SK-N-SH (cell line): ENCODE data around the gene HERC5. TPM values are rescaled to one million over a fixed set of nuclear protein-coding genes. Genes with fewer than 3 reads are reported as not detected.

Source experiments
- CTCF ChIA-PET: fragments of 300-600, 350-600 bp; formaldehyde crosslinking; extraction: SDS; loops from one replicate; lab custom pipeline; 2021; lab: Yijun Ruan, JAX
- POLR2A ChIA-PET: fragments of 350-600 bp; sonication (Branson Sonifier 250); formaldehyde crosslinking; extraction: SDS; loops from one replicate; lab custom pipeline; 2020; ENCODE audit warnings: antibody characterized with exemption, inconsistent platforms; lab: Yijun Ruan, JAX
- DNase-seq: peaks from one replicate; pipeline ENCODE4 v3.0.0; 2012
- H2AFZ ChIP-seq: fragments of 200-600 bp; sonication (generic); 2 replicates; pipeline ENCODE4 v1.8.1; 2016; ENCODE audit warnings: antibody characterized with exemption, mild to moderate bottlenecking, low read depth
- H3F3A ChIP-seq: fragments of 200-600 bp; sonication (generic); replicated peaks from 2 replicates; pipeline ENCODE3; 2016; ENCODE audit warnings: antibody characterized with exemption, mild to moderate bottlenecking; ENCODE audit not compliant: insufficient read depth
- H3K27ac ChIP-seq, 2 experiments: fragments of 200-500 bp in 1 of 2; fragments of 200-600 bp in 1 of 2; sonication (Bioruptor generic) in 1 of 2; sonication (generic), shearing (Covaris generic) in 1 of 2; 2 replicates each; pipeline versions ENCODE4 v1.5.1 to v1.6.1; 2014 to 2016; ENCODE audit warnings: low read depth in 2 of 2, inconsistent platforms in 1 of 2, low read length in 1 of 2, mild to moderate bottlenecking in 1 of 2, mixed read lengths in 1 of 2
- H3K27me3 ChIP-seq: fragments of 200-600 bp; sonication (generic), shearing (Covaris generic); 2 replicates; pipeline ENCODE4 v1.6.1; 2016; ENCODE audit warnings: mixed run types; ENCODE audit not compliant: insufficient read depth
- H3K36me3 ChIP-seq, 2 experiments: fragments of 200-500 bp in 1 of 2; fragments of 200-600 bp in 1 of 2; sonication (Bioruptor generic) in 1 of 2; sonication (generic) in 1 of 2; replicated peaks in 1 of 2; 2 replicates each; pipeline versions ENCODE3 to v1.5.1; 2014 to 2016; ENCODE audit warnings: low read length in 1 of 2, mild to moderate bottlenecking in 1 of 2; ENCODE audit not compliant: insufficient read depth in 2 of 2, control insufficient read depth in 1 of 2
- H3K4me1 ChIP-seq, 2 experiments: fragments of 200-500 bp in 1 of 2; fragments of 200-600 bp in 1 of 2; sonication (Bioruptor generic) in 1 of 2; sonication (generic), shearing (Covaris generic) in 1 of 2; 2 replicates each; pipeline versions ENCODE4 v1.5.1 to v1.6.1; 2014 to 2016; ENCODE audit warnings: low read depth in 1 of 2, low read length in 1 of 2, mixed run types in 1 of 2; ENCODE audit not compliant: insufficient read depth in 2 of 2, control insufficient read depth in 1 of 2
- H3K4me2 ChIP-seq: fragments of 200-600 bp; sonication (generic), shearing (Covaris generic); 2 replicates; pipeline ENCODE4 v1.6.1; 2017; ENCODE audit warnings: mixed run types
- H3K4me3 ChIP-seq, 2 experiments: fragments of 200-500 bp in 1 of 2; fragments of 200-600 bp in 1 of 2; sonication (Bioruptor generic) in 1 of 2; sonication (generic), shearing (Covaris generic) in 1 of 2; 2 replicates each; pipeline versions ENCODE4 v1.5.1 to v1.8.1; 2014 to 2016; ENCODE audit warnings: low read depth in 2 of 2, inconsistent platforms in 1 of 2, low read length in 1 of 2, mild to moderate bottlenecking in 1 of 2, mixed read lengths in 1 of 2, moderate library complexity in 1 of 2
- H3K79me2 ChIP-seq: fragments of 200-600 bp; sonication (generic); 2 replicates; pipeline ENCODE4 v1.8.1; 2017; ENCODE audit warnings: mild to moderate bottlenecking; ENCODE audit not compliant: insufficient read depth
- H3K9ac ChIP-seq: fragments of 200-600 bp; sonication (generic); 2 replicates; pipeline ENCODE4 v1.6.1; 2017; ENCODE audit warnings: mixed run types
- H3K9me2 ChIP-seq: fragments of 200-600 bp; sonication (generic); 2 replicates; pipeline ENCODE4 v1.6.1; 2017; ENCODE audit warnings: mixed run types
- H3K9me3 ChIP-seq: fragments of 200-600 bp; sonication (generic); 2 replicates; pipeline ENCODE4 v1.6.1; 2017; ENCODE audit warnings: mixed run types, mild to moderate bottlenecking, moderate library complexity
- H4K20me1 ChIP-seq: fragments of 200-600 bp; sonication (generic); 2 replicates; pipeline ENCODE4 v1.6.1; 2017; ENCODE audit warnings: mild to moderate bottlenecking, mixed run types; ENCODE audit not compliant: insufficient read depth
- ELF1 ChIP-seq: IDR thresholded peaks from 2 replicates; pipeline ENCODE4 v1.4.0; 2012
- FOSL2 ChIP-seq: IDR thresholded peaks from 2 replicates; pipeline ENCODE4 v1.4.0; 2012; ENCODE audit warnings: low read depth, mild to moderate bottlenecking, moderate library complexity, borderline replicate concordance
- FOXJ3 ChIP-seq: sonication (generic); formaldehyde crosslinking; IDR thresholded peaks from 2 replicates; pipeline ENCODE4 v1.5.1; 2020; ENCODE audit warnings: mild to moderate bottlenecking, missing genetic modification reagents
- FOXM1 ChIP-seq: IDR thresholded peaks from 2 replicates; pipeline ENCODE4 v1.4.0; 2012; ENCODE audit warnings: low read depth, mild to moderate bottlenecking
- JUND ChIP-seq: IDR thresholded peaks from 2 replicates; pipeline ENCODE4 v1.4.0; 2012
- RAD21 ChIP-seq: IDR thresholded peaks from 2 replicates; pipeline ENCODE4 v1.6.1; 2012; ENCODE audit warnings: mild to moderate bottlenecking, low read length
- TCF12 ChIP-seq: IDR thresholded peaks from 2 replicates; pipeline ENCODE4 v1.4.0; 2012
- WGBS: methylation state at CpG from one replicate; pipeline ENCODE4 v1.1.6; 2017; ENCODE audit warnings: low lambda C conversion rate; 5-methylcytosine and 5-hydroxymethylcytosine counted together
- polyA plus RNA-seq, 3 experiments: library from polyadenylated mRNA; depleted of rRNA; stranded (reverse); fragments of >200 nt; gene quantifications; 2 replicates each; pipeline ENCODE4 v1.2.3, GENCODE V29; 2012
- TF ChIP-seq, protein P1 (sequence below): fragments of 150-350 bp; IDR thresholded peaks from 2 replicates; pipeline ENCODE4 v1.6.1; 2016; ENCODE audit warnings: mild to moderate bottlenecking, low read depth, low read length
- TF ChIP-seq, protein P2 (sequence below): fragments of 150-350 bp; IDR thresholded peaks from 2 replicates; pipeline ENCODE4 v1.6.1; 2017; ENCODE audit warnings: antibody characterized with exemption, low read length, low read depth, borderline replicate concordance
- TF ChIP-seq, protein P3 (sequence below): IDR thresholded peaks from 2 replicates; pipeline ENCODE4; 2012
- TF ChIP-seq, protein P4 (sequence below): fragments of 200-600 bp; sonication (generic); IDR thresholded peaks from 2 replicates; pipeline ENCODE4 v1.6.1; 2017; ENCODE audit warnings: antibody characterized with exemption, mild to moderate bottlenecking, moderate library complexity
- TF ChIP-seq, protein P5 (sequence below): IDR thresholded peaks from 2 replicates; pipeline ENCODE4 v1.4.0; 2012; ENCODE audit warnings: low read depth

The HERC5 gene
- polyA plus RNA-seq, 1 of the 3 experiments (the other 2 are of a cell fraction) = 0.15 TPM

DNA sequence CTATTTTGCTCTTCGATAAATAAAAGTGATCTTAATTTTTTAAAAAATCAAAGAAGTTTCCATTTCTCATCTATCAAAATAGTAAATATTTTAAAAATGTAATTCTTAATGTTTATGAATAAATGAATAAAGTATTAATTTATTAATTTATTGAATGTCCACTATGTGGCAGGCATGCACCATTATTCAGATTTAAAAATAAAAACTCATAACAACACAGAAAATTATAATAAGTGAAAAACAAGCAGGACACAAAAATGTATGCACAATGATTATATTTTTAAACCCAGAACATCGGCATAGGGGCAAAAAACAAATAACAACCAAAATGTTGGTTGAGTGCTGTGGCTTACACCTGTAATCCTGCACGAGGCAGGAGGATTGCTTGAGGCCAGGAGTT is 71.9 kb downstream of the HERC5 start:
- H3K4me1 ChIP-seq = peaks cover 9 to 11% of the 10 kb centered on the region in 2 experiments; a peak in 3 of 4 replicates
- no peak overlapping the region for H3K4me3 ChIP-seq
- no peaks in the 10 kb centered on the region for H3K9me2 ChIP-seq
- H3K79me2 ChIP-seq = peaks cover 70% of the 10 kb centered on the region
- no peaks in the 10 kb centered on the region for H3K9me3 ChIP-seq
- WGBS = 92% methylated on average over 3 of the region's 3 CpGs
- ChIA-PET POLR2A (no interaction called here), CTCF (interaction anchor here (0.8 to 4.1 kb wide), 7 partner anchors 62 to 495 kb away, joined by 3 to 22 read pairs (median 4); no protein-coding TSS in a partner anchor)
- H3K4me2 ChIP-seq = no peak overlapping the region
- H3K36me3 ChIP-seq = no peaks in the 10 kb centered on the region
- no peaks in the 10 kb centered on the region for H3K27me3 ChIP-seq
- no peak overlapping the region for H3K9ac ChIP-seq
- H3F3A ChIP-seq = peaks cover 35% of the 10 kb centered on the region
- TF ChIP-seq FOXM1 = no peak
- TF ChIP-seq FOXJ3 (CRISPR knock-in tag) = no peak
- no peak for TF ChIP-seq FOSL2
- TF ChIP-seq, protein P1, sequence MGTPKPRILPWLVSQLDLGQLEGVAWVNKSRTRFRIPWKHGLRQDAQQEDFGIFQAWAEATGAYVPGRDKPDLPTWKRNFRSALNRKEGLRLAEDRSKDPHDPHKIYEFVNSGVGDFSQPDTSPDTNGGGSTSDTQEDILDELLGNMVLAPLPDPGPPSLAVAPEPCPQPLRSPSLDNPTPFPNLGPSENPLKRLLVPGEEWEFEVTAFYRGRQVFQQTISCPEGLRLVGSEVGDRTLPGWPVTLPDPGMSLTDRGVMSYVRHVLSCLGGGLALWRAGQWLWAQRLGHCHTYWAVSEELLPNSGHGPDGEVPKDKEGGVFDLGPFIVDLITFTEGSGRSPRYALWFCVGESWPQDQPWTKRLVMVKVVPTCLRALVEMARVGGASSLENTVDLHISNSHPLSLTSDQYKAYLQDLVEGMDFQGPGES = no peak
- no peak for TF ChIP-seq TCF12
- no peak for TF ChIP-seq ELF1
- TF ChIP-seq, protein P2, sequence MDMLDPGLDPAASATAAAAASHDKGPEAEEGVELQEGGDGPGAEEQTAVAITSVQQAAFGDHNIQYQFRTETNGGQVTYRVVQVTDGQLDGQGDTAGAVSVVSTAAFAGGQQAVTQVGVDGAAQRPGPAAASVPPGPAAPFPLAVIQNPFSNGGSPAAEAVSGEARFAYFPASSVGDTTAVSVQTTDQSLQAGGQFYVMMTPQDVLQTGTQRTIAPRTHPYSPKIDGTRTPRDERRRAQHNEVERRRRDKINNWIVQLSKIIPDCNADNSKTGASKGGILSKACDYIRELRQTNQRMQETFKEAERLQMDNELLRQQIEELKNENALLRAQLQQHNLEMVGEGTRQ = no peak
- TF ChIP-seq, protein P3, sequence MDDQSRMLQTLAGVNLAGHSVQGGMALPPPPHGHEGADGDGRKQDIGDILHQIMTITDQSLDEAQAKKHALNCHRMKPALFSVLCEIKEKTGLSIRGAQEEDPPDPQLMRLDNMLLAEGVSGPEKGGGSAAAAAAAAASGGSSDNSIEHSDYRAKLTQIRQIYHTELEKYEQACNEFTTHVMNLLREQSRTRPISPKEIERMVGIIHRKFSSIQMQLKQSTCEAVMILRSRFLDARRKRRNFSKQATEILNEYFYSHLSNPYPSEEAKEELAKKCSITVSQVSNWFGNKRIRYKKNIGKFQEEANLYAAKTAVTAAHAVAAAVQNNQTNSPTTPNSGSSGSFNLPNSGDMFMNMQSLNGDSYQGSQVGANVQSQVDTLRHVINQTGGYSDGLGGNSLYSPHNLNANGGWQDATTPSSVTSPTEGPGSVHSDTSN = no peak
- TF ChIP-seq, protein P4, sequence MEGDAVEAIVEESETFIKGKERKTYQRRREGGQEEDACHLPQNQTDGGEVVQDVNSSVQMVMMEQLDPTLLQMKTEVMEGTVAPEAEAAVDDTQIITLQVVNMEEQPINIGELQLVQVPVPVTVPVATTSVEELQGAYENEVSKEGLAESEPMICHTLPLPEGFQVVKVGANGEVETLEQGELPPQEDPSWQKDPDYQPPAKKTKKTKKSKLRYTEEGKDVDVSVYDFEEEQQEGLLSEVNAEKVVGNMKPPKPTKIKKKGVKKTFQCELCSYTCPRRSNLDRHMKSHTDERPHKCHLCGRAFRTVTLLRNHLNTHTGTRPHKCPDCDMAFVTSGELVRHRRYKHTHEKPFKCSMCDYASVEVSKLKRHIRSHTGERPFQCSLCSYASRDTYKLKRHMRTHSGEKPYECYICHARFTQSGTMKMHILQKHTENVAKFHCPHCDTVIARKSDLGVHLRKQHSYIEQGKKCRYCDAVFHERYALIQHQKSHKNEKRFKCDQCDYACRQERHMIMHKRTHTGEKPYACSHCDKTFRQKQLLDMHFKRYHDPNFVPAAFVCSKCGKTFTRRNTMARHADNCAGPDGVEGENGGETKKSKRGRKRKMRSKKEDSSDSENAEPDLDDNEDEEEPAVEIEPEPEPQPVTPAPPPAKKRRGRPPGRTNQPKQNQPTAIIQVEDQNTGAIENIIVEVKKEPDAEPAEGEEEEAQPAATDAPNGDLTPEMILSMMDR = peak; percentile 47
- TF ChIP-seq RAD21 = peak; percentile 35; the same call in 1 of the 2 replicates
- H3K27ac ChIP-seq = 0 out of 4 replicates have a peak overlapping the region, but pooled peaks of 1 of the 2 experiments have one; percentile 15
- no peak for DNase-seq
- H2AFZ ChIP-seq = no peak overlapping the region
- no peaks in the 10 kb centered on the region for H4K20me1 ChIP-seq

DNA sequence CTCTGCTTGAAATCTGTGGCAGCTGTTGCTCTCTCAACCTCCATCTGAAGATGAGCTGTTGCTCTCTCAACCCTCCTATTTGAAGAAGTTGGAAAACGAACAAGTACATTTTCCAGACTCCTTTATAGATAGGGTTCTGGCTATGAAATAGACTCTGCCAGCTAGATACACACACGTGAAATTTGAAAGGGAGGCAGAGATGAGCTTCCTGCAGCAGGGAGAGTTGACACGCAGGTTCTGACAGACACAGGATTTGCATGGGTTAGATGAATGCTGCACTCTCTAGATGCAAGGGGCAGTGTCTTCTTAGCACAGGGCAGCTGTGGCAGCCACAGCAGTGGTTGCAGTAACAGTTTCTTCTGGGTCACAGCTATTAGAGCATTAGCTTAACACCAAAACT is 74.6 kb downstream of the HERC5 start:
- H3K27me3 ChIP-seq = no peaks in the 10 kb centered on the region
- no peak for DNase-seq
- peaks cover 51% of the 10 kb centered on the region for H3K79me2 ChIP-seq
- H3K9me3 ChIP-seq = no peaks in the 10 kb centered on the region
- H3K36me3 ChIP-seq = no peaks in the 10 kb centered on the region
- H3F3A ChIP-seq = peaks cover 46% of the 10 kb centered on the region
- H4K20me1 ChIP-seq = no peaks in the 10 kb centered on the region
- H3K27ac ChIP-seq = peak overlapping the region in 1 of 2 experiments; percentile 100; a peak in 2 of 4 replicates
- TF ChIP-seq JUND = no peak
- TF ChIP-seq, protein P5, sequence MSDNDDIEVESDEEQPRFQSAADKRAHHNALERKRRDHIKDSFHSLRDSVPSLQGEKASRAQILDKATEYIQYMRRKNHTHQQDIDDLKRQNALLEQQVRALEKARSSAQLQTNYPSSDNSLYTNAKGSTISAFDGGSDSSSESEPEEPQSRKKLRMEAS = 0 out of 2 replicates have a peak, but pooled peaks have one; percentile 19
- no peak for TF ChIP-seq FOXJ3 (CRISPR knock-in tag)
- H3K4me2 ChIP-seq = peak overlapping the region; percentile 69
- POLR2A ChIA-PET = no interaction called here
- CTCF ChIA-PET = interaction anchor here (1.5 to 4.1 kb wide), 5 partner anchors 8 to 492 kb away, joined by 4 to 22 read pairs (median 8); partner anchors contain the start of gene PYURF
- WGBS = 11% methylated on average over 3 of the region's 3 CpGs
- H3K4me1 ChIP-seq = peaks cover 5 to 11% of the 10 kb centered on the region in 2 experiments; a peak in 3 of 4 replicates
- H3K9me2 ChIP-seq = no peaks in the 10 kb centered on the region
- peak overlapping the region; percentile 67 for H2AFZ ChIP-seq
- peak overlapping the region; percentile 1 to 26; a peak in 3 of 4 replicates for H3K4me3 ChIP-seq
- peak overlapping the region; percentile 80; the same call in 1 of the 2 replicates for H3K9ac ChIP-seq
